H1 (cell line): ENCODE results near the gene MPPED2. TPM values are rescaled to one million over a fixed set of nuclear protein-coding genes. Genes with fewer than 3 reads are reported as not detected.

Source experiments
- CTCF ChIA-PET: fragments of 300-600 bp; sonication (Branson Sonifier 250); formaldehyde crosslinking; loops from one replicate; lab custom pipeline; 2021; ENCODE audit not compliant: partially characterized antibody; lab: Charles Lee
- POLR2A ChIA-PET: fragments of 300-600 bp; sonication (Branson Sonifier 250); formaldehyde crosslinking; loops from one replicate; lab custom pipeline; 2021; ENCODE audit warnings: inconsistent platforms; ENCODE audit not compliant: partially characterized antibody; lab: Charles Lee
- DNase-seq, 2 experiments: peaks; one replicate each; pipeline versions ENCODE4 v3.0.0 to v3.0.0-alpha.2; 2010 to 2022; ENCODE audit warnings: low spot score in 2 of 2, low read depth in 1 of 2, mixed read lengths in 1 of 2
- FAIRE-seq: peaks from 2 replicates; lab custom pipeline; 2011; peaks lifted over from hg19 to GRCh38; lab: Jason Lieb, UNC
- H2AFZ ChIP-seq: 2 replicates; pipeline ENCODE4 v1.8.1; 2012; ENCODE audit warnings: low read length, inconsistent platforms
- H2AK5ac ChIP-seq: 2 replicates; pipeline ENCODE4 v1.6.1; 2013; ENCODE audit warnings: low read depth, low read length
- H2BK120ac ChIP-seq: replicated peaks from 2 replicates; pipeline ENCODE3; 2013; ENCODE audit warnings: low read depth, low read length, inconsistent platforms
- H2BK12ac ChIP-seq: 2 replicates; pipeline ENCODE4 v1.6.1; 2013; ENCODE audit warnings: low read depth, low read length
- H2BK15ac ChIP-seq: 2 replicates; pipeline ENCODE4 v1.6.1; 2013; ENCODE audit warnings: low read length
- H2BK20ac ChIP-seq: 2 replicates; pipeline ENCODE4 v1.6.1; 2013; ENCODE audit warnings: low read length
- H2BK5ac ChIP-seq: 2 replicates; pipeline ENCODE4 v1.6.1; 2013; ENCODE audit warnings: low read depth, low read length
- H3K14ac ChIP-seq: 2 replicates; pipeline ENCODE4 v1.6.1; 2013; ENCODE audit warnings: inconsistent platforms; ENCODE audit not compliant: insufficient read length
- H3K18ac ChIP-seq: 2 replicates; pipeline ENCODE4 v1.6.1; 2013; ENCODE audit warnings: low read length; ENCODE audit errors: extremely low read depth
- H3K23ac ChIP-seq: 2 replicates; pipeline ENCODE4 v1.6.1; 2013; ENCODE audit warnings: inconsistent platforms; ENCODE audit not compliant: insufficient read length
- H3K23me2 ChIP-seq: 2 replicates; pipeline ENCODE4 v1.6.1; 2013; ENCODE audit warnings: low read depth, low read length
- H3K27ac ChIP-seq: 2 replicates; pipeline ENCODE4 v1.6.1; 2011; ENCODE audit warnings: low read depth, low read length, inconsistent platforms
- H3K27me3 ChIP-seq, 4 experiments: replicated peaks in 1 of 4; 1 replicate in 1 of 4; 2 replicates in 3 of 4; pipeline versions ENCODE4 v1.6.1 to v1.8.1; 2011 to 2013; ENCODE audit warnings: low read length in 3 of 4, mild to moderate bottlenecking in 3 of 4, inconsistent platforms in 2 of 4, mixed read lengths in 2 of 4, moderate library complexity in 1 of 4; ENCODE audit not compliant: control insufficient read depth in 3 of 4, insufficient read depth in 3 of 4; ENCODE audit errors: extremely low read depth in 1 of 4
- H3K36me3 ChIP-seq, 4 experiments: 2 replicates each; pipeline versions ENCODE4 v1.6.1 to v1.8.1; 2011 to 2013; ENCODE audit warnings: mild to moderate bottlenecking in 4 of 4, low read length in 3 of 4, moderate library complexity in 2 of 4, control low read depth in 1 of 4, inconsistent platforms in 1 of 4; ENCODE audit not compliant: insufficient read depth in 4 of 4, control insufficient read depth in 2 of 4
- H3K4ac ChIP-seq: replicated peaks from 2 replicates; pipeline ENCODE3; 2013; ENCODE audit warnings: low read length, low read depth, mixed read lengths, inconsistent platforms; ENCODE audit not compliant: insufficient read length
- H3K4me1 ChIP-seq, 4 experiments: replicated peaks in 1 of 4; 1 replicate in 1 of 4; 2 replicates in 3 of 4; pipeline versions ENCODE4 v1.6.1 to v1.8.1; 2011 to 2013; ENCODE audit warnings: low read length in 3 of 4, inconsistent platforms in 2 of 4, mixed read lengths in 1 of 4; ENCODE audit not compliant: insufficient read depth in 4 of 4, control insufficient read depth in 3 of 4
- H3K4me2 ChIP-seq, 2 experiments: 2 replicates each; pipeline versions ENCODE4 v1.6.1 to v1.8.1; 2011 to 2013; ENCODE audit warnings: low read depth in 2 of 2, low read length in 2 of 2, control low read depth in 1 of 2, inconsistent platforms in 1 of 2, mild to moderate bottlenecking in 1 of 2; ENCODE audit not compliant: insufficient read depth in 1 of 2
- H3K4me3 ChIP-seq, 4 experiments: fragments of 200-600, 300-600 bp in 1 of 4; sonication (generic), shearing (Covaris generic), sonication (Bioruptor Twin) in 1 of 4; 2 replicates each; pipeline versions ENCODE4 v1.5.1 to v1.8.1; 2011 to 2016; ENCODE audit warnings: low read length in 4 of 4, low read depth in 3 of 4, control low read depth in 2 of 4, inconsistent platforms in 2 of 4, mild to moderate bottlenecking in 2 of 4, mixed read lengths in 1 of 4, moderate library complexity in 1 of 4; ENCODE audit not compliant: insufficient read depth in 2 of 4; ENCODE audit errors: extremely low read depth in 1 of 4
- H3K56ac ChIP-seq: replicated peaks from 2 replicates; pipeline ENCODE3; 2013; ENCODE audit warnings: low read depth, mild to moderate bottlenecking, mixed read lengths, low read length, inconsistent platforms; ENCODE audit not compliant: insufficient read length
- H3K79me1 ChIP-seq: 2 replicates; pipeline ENCODE4 v1.6.1; 2013; ENCODE audit warnings: low read depth, low read length, control low read depth
- H3K79me2 ChIP-seq, 2 experiments: 2 replicates each; pipeline versions ENCODE4 v1.6.1 to v1.8.1; 2012 to 2013; ENCODE audit warnings: low read length in 2 of 2, mild to moderate bottlenecking in 2 of 2, inconsistent platforms in 1 of 2; ENCODE audit not compliant: insufficient read depth in 2 of 2, control insufficient read depth in 1 of 2
- H3K9ac ChIP-seq, 4 experiments: replicated peaks in 1 of 4; 1 replicate in 1 of 4; 2 replicates in 3 of 4; pipeline versions ENCODE4 v1.6.1 to v1.8.1; 2011 to 2013; ENCODE audit warnings: low read depth in 3 of 4, low read length in 3 of 4, control low read depth in 2 of 4, mild to moderate bottlenecking in 2 of 4, moderate library complexity in 2 of 4, inconsistent platforms in 1 of 4; ENCODE audit errors: extremely low read depth in 1 of 4
- H3K9me3 ChIP-seq, 2 experiments: 2 replicates each; pipeline versions ENCODE4 v1.6.1 to v1.8.1; 2012 to 2013; ENCODE audit warnings: mild to moderate bottlenecking in 2 of 2, moderate library complexity in 2 of 2, control low read depth in 1 of 2, inconsistent platforms in 1 of 2, low read depth in 1 of 2, low read length in 1 of 2, mixed read lengths in 1 of 2; ENCODE audit not compliant: insufficient read depth in 2 of 2
- H4K20me1 ChIP-seq, 2 experiments: replicated peaks in 1 of 2; 2 replicates each; pipeline versions ENCODE3 to v1.8.1; 2011 to 2013; ENCODE audit warnings: inconsistent platforms in 2 of 2, low read length in 2 of 2, mild to moderate bottlenecking in 1 of 2; ENCODE audit not compliant: insufficient read depth in 2 of 2, control insufficient read depth in 1 of 2
- H4K5ac ChIP-seq: 2 replicates; pipeline ENCODE4 v1.6.1; 2013; ENCODE audit warnings: low read length, low read depth, mixed read lengths, inconsistent platforms; ENCODE audit not compliant: insufficient read length
- H4K8ac ChIP-seq: 2 replicates; pipeline ENCODE4 v1.8.0; 2013; ENCODE audit warnings: mild to moderate bottlenecking, moderate library complexity, low read length, inconsistent platforms; ENCODE audit not compliant: insufficient read depth; ENCODE audit errors: extremely low read depth
- H4K91ac ChIP-seq: replicated peaks from 2 replicates; pipeline ENCODE3; 2013; ENCODE audit warnings: low read length, mixed read lengths, inconsistent platforms; ENCODE audit not compliant: insufficient read length
- ASH2L ChIP-seq: fragments of 200-600, 300-600 bp; sonication (generic); IDR thresholded peaks from one replicate; pipeline ENCODE4 v1.7.1; 2017; ENCODE audit warnings: low read length
- BRCA1 ChIP-seq: IDR thresholded peaks from 2 replicates; pipeline ENCODE4 v1.6.1; 2012; ENCODE audit warnings: low read depth, low read length, improper control_type of control experiment
- CBX8 ChIP-seq: fragments of 300-800, 300-1000 bp; sonication (generic); IDR thresholded peaks from 2 replicates; pipeline ENCODE4 v1.7.1; 2016; ENCODE audit warnings: low read depth, low read length, borderline replicate concordance
- MAFK ChIP-seq: IDR thresholded peaks from 2 replicates; pipeline ENCODE4 v1.6.1; 2012; ENCODE audit warnings: low read depth, mild to moderate bottlenecking, improper control_type of control experiment, low read length
- PHF8 ChIP-seq: fragments of 200-600 bp; sonication (generic); conservative IDR thresholded peaks from 2 replicates; pipeline ENCODE4 v1.7.1; 2012; ENCODE audit warnings: low read depth, mild to moderate bottlenecking, inconsistent platforms, low read length, moderate library complexity
- POLR2A ChIP-seq, 2 experiments: IDR thresholded peaks; 1 replicate in 1 of 2; 2 replicates in 1 of 2; pipeline ENCODE4 v1.6.1; 2011; ENCODE audit warnings: low read depth in 2 of 2, low read length in 2 of 2, mild to moderate bottlenecking in 2 of 2; ENCODE audit errors: control extremely low read depth in 1 of 2
- WGBS, 2 experiments: shearing (Covaris generic) in 1 of 2; methylation state at CpG; one replicate each; pipeline versions ENCODE4 v1.1.6 to v1.1.7; 2013 to 2015; ENCODE audit warnings: low lambda C conversion rate in 2 of 2, mixed read lengths in 2 of 2, inconsistent platforms in 1 of 2, low coverage in 1 of 2, missing lambda C conversion rate in 1 of 2; ENCODE audit not compliant: insufficient replicate concordance in 2 of 2, insufficient coverage in 1 of 2, insufficient read length in 1 of 2; ENCODE audit errors: extremely low coverage in 1 of 2, missing lambda C conversion rate in 1 of 2; 5-methylcytosine and 5-hydroxymethylcytosine counted together
- polyA plus RNA-seq, 7 experiments: library from polyadenylated mRNA; depleted of rRNA in 3 of 7; stranded (reverse) in 5 of 7; unstranded in 2 of 7; fragments of >200 nt in 5 of 7; fragments of 200-250 nt in 2 of 7; gene quantifications; 1 replicate in 5 of 7; 2 replicates in 1 of 7; 4 replicates in 1 of 7; pipeline versions ENCODE4 v1.2.1 to v1.2.3, GENCODE V29; 2011 to 2013; ENCODE audit warnings: missing spikeins in 2 of 7, mixed read lengths in 2 of 7
- total RNA-seq: library from RNA; stranded (reverse); fragmentation: NEBNext Ultra II Directional; extraction: Animal tissue kit (Norgen Biotek cat#: 25700); gene quantifications from 2 replicates; pipeline ENCODE4 v1.2.1, GENCODE V29; 2021
- TF ChIP-seq, protein P1 (sequence below): IDR thresholded peaks from 2 replicates; pipeline ENCODE4 v1.6.1; 2012; ENCODE audit warnings: inconsistent platforms

The MPPED2 gene
- total and polyA plus RNA-seq, 2 of the 8 experiments (the other 6 are each of a cell fraction or from before 2014, with no cell fraction given): 1.3 to 3.5 TPM

DNA sequence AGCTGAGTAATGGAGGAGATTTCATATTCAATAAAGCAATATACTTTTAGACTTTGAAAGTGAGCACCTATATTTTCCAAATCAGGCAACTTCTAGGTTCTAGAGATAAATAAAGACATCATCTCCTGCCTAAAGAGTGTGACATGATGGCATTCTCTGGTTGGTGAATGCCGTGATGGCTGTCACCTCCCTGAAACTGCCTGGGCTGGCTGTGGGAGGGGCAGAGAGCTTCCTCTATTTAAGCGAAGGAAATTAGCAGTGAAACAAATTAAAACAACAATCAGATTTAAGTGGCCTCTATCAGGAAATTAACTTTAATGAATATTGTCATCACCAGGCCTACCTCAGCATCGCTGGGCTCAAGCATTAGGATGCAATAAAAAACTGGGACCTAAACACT, 149.4 kb downstream of the MPPED2 start:
- H2BK5ac ChIP-seq: no peak overlapping the region
- H3K79me1 ChIP-seq: no peaks in the 10 kb centered on the region
- no peaks in the 10 kb centered on the region for H3K27me3 ChIP-seq
- H2AFZ ChIP-seq: no peak overlapping the region
- no peak overlapping the region for H3K18ac ChIP-seq
- no peak overlapping the region for H2BK20ac ChIP-seq
- no peaks in the 10 kb centered on the region for H3K4me1 ChIP-seq
- H3K23ac ChIP-seq: no peak overlapping the region
- no peaks in the 10 kb centered on the region for H3K79me2 ChIP-seq
- no peak overlapping the region for H4K8ac ChIP-seq
- H3K9ac ChIP-seq: no peak overlapping the region
- ChIA-PET POLR2A (no interaction called here), CTCF (interaction anchor here (0.7 to 2.8 kb wide), 3 partner anchors 16 to 309 kb away, joined by 3 to 6 read pairs (median 3); no protein-coding TSS in a partner anchor)
- no peaks in the 10 kb centered on the region for H4K20me1 ChIP-seq
- no peak overlapping the region for H2AK5ac ChIP-seq
- no peak overlapping the region for H4K5ac ChIP-seq
- no peak overlapping the region for H3K27ac ChIP-seq
- H2BK15ac ChIP-seq: no peak overlapping the region
- no peak overlapping the region for H2BK12ac ChIP-seq
- H2BK120ac ChIP-seq: no peak overlapping the region
- H3K56ac ChIP-seq: no peak overlapping the region
- H3K9me3 ChIP-seq: no peaks in the 10 kb centered on the region
- H3K23me2 ChIP-seq: no peaks in the 10 kb centered on the region
- FAIRE-seq: no peak
- no peak overlapping the region for H3K4me2 ChIP-seq
- no peak for DNase-seq
- WGBS, 2 experiments: 92% methylated on average over 3 of the region's 3 CpGs; no CpG with 5 or more reads in 1 of the 2 experiments
- H3K4ac ChIP-seq: no peak overlapping the region
- H3K14ac ChIP-seq: no peak overlapping the region
- no peak overlapping the region for H3K4me3 ChIP-seq
- no peaks in the 10 kb centered on the region for H3K36me3 ChIP-seq
- H4K91ac ChIP-seq: no peak overlapping the region
- TF ChIP-seq MAFK: no peak
- no peak for TF ChIP-seq BRCA1
- no peak for TF ChIP-seq CBX8
- no peak for TF ChIP-seq ASH2L
- TF ChIP-seq PHF8: no peak
- TF ChIP-seq, protein P1, sequence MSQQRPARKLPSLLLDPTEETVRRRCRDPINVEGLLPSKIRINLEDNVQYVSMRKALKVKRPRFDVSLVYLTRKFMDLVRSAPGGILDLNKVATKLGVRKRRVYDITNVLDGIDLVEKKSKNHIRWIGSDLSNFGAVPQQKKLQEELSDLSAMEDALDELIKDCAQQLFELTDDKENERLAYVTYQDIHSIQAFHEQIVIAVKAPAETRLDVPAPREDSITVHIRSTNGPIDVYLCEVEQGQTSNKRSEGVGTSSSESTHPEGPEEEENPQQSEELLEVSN: no peak
- TF ChIP-seq POLR2A (IDR thresholded peaks at IDR 0.05; ENCODE audit: control extremely low read depth in 1 of 2, low read depth in 2 of 2, low read length in 2 of 2): no peak
